T1000 (cell line): ENCODE results near the gene TLK1.

ENCODE experiments used
- DNase-seq: peaks from one replicate; lab custom pipeline; 2025; ENCODE audit warnings: mixed read lengths; lab: John Stamatoyannopoulos, UW

The TLK1 gene

GRCh38 chr2:170966648-170967396, 193.9 kb downstream of the TLK1 start:
- DNase-seq = no peak

GRCh38 chr2:170965446-170966225, 195.1 kb downstream of the TLK1 start:
- no peak for DNase-seq

GRCh38 chr2:170963386-170963785, 197.3 kb downstream of the TLK1 start:
- DNase-seq = no peak

- no peak for DNase-seq
These were observed 206.8 kb downstream of the TLK1 start for GRCh38 chr2:170953941-170954340.

- no peak for DNase-seq
These were observed 210.4 kb downstream of the TLK1 start for GRCh38 chr2:170950221-170950761.

GRCh38 chr2:170949415-170949814, 211.3 kb downstream of the TLK1 start:
- no peak for DNase-seq

GRCh38 chr2:170944545-170944944, 216.1 kb downstream of the TLK1 start:
- DNase-seq = no peak

GRCh38 chr2:170943596-170943995, 217.1 kb downstream of the TLK1 start:
- DNase-seq = no peak

- DNase-seq = no peak
These were observed 217.7 kb downstream of the TLK1 start for GRCh38 chr2:170943041-170943440.

- DNase-seq = no peak
These were observed 218.1 kb downstream of the TLK1 start for GRCh38 chr2:170942615-170943014.
